AG09309 (cell line): Measurements from ENCODE around the gene GRIK5.

Source experiments
- DNase-seq: peaks from one replicate; pipeline ENCODE4 v3.0.0-alpha.2; 2010; ENCODE audit warnings: low read depth
- H3K4me3 ChIP-seq: 2 replicates; pipeline ENCODE4 v1.5.1; 2011; ENCODE audit warnings: mild to moderate bottlenecking, low read depth, low read length, moderate library complexity; ENCODE audit not compliant: control insufficient read depth
- CTCF ChIP-seq: IDR thresholded peaks from 2 replicates; pipeline ENCODE4 v1.5.1; 2011; ENCODE audit warnings: mild to moderate bottlenecking, low read depth, low read length, inconsistent platforms; ENCODE audit not compliant: insufficient read depth, control insufficient read depth; ENCODE audit errors: missing control alignments

The GRIK5 gene

GRCh38 chr19:41991025-41991424 lies 79.0 kb downstream of the GRIK5 start:
- no peak for DNase-seq
- no peak overlapping the region for H3K4me3 ChIP-seq
- TF ChIP-seq CTCF, result no peak

GRCh38 chr19:41990615-41991014 lies 79.4 kb downstream of the GRIK5 start:
- no peak for TF ChIP-seq CTCF
- DNase-seq, result no peak
- H3K4me3 ChIP-seq, result no peak overlapping the region

- no peak overlapping the region for H3K4me3 ChIP-seq
Observed at GRCh38 chr19:41990028-41990427, 80.0 kb downstream of the GRIK5 start.

GRCh38 chr19:41988947-41989346 lies 81.1 kb downstream of the GRIK5 start:
- no peak for DNase-seq
- TF ChIP-seq CTCF, result no peak
- H3K4me3 ChIP-seq, result no peak overlapping the region

More at GRCh38 chr19:41990028-41990427, 80.0 kb downstream of the GRIK5 start:
- no peak for TF ChIP-seq CTCF
- DNase-seq, result no peak

GRCh38 chr19:41987141-41987860 lies 82.7 kb downstream of the GRIK5 start:
- DNase-seq, result no peak
- no peak for TF ChIP-seq CTCF
- H3K4me3 ChIP-seq, result no peak overlapping the region

- TF ChIP-seq CTCF, result no peak
- DNase-seq, result no peak
- no peak overlapping the region for H3K4me3 ChIP-seq
Observed at GRCh38 chr19:41984961-41985360, 85.0 kb downstream of the GRIK5 start.

GRCh38 chr19:41981724-41982123 lies 88.3 kb downstream of the GRIK5 start:
- no peak for TF ChIP-seq CTCF
- no peak overlapping the region for H3K4me3 ChIP-seq
- DNase-seq, result no peak
